Stimulated activated CD4-positive, alpha-beta T cell treated with anti-CD3 and anti-CD28 coated beads, Interleukin-15, amount 100 ng/mL, for 48 hours (primary cell): Measurements from ENCODE around the gene MUC22.
"Not testable (repeated sequence)": the region's sequence is repeated elsewhere in the genome, so short reads cannot be mapped to it uniquely, and the experiment has no call there.

Source experiments
- DNase-seq, 2 donors: peaks; one replicate each; pipeline ENCODE4 v3.0.0-alpha.2; 2020; ENCODE audit warnings: low read depth in 2 of 2

The MUC22 gene

GRCh38 chr6:30998785-30999184 lies 11.5 kb upstream of the MUC22 start:
- DNase-seq: no peak

- not testable (repeated sequence) for DNase-seq
These were observed 10.0 kb upstream of the MUC22 start for GRCh38 chr6:31000067-31000860.

- DNase-seq: no peak
These were observed 8.9 kb upstream of the MUC22 start for GRCh38 chr6:31001281-31001888.

- no peak for DNase-seq
These were observed 7.8 kb upstream of the MUC22 start for GRCh38 chr6:31002471-31002870.

GRCh38 chr6:31004794-31005193 lies 5.5 kb upstream of the MUC22 start:
- no peak for DNase-seq

- DNase-seq: no peak
These were observed 4.8 kb upstream of the MUC22 start for GRCh38 chr6:31005249-31006020.

GRCh38 chr6:31007694-31008093 lies 2.6 kb upstream of the MUC22 start:
- DNase-seq: no peak

GRCh38 chr6:31008165-31008564 lies 2.1 kb upstream of the MUC22 start:
- no peak for DNase-seq

GRCh38 chr6:31009731-31010130 lies 543 bp upstream of the MUC22 start:
- no peak for DNase-seq

GRCh38 chr6:31011153-31011552 lies 879 bp downstream of the MUC22 start:
- DNase-seq: no peak

GRCh38 chr6:31016659-31017299 lies 6.5 kb downstream of the MUC22 start:
- DNase-seq: no peak

GRCh38 chr6:31017436-31017835 lies 7.2 kb downstream of the MUC22 start:
- not testable (repeated sequence) for DNase-seq

- no peak for DNase-seq
These were observed 9.8 kb downstream of the MUC22 start for GRCh38 chr6:31020057-31020456.

GRCh38 chr6:31020631-31021255 lies 10.5 kb downstream of the MUC22 start:
- DNase-seq: not testable (repeated sequence)

GRCh38 chr6:31021705-31022531 lies 11.6 kb downstream of the MUC22 start:
- DNase-seq: not testable (repeated sequence)

GRCh38 chr6:31025595-31025994 lies 15.3 kb downstream of the MUC22 start:
- DNase-seq: no peak

- peak in 1 of 2 donors; percentile 2 for DNase-seq
These were observed 20.8 kb downstream of the MUC22 start for GRCh38 chr6:31031095-31031494.

- no peak for DNase-seq
These were observed 22.8 kb downstream of the MUC22 start for GRCh38 chr6:31033075-31033474.

GRCh38 chr6:31035862-31036497 lies 25.7 kb downstream of the MUC22 start:
- DNase-seq: no peak

GRCh38 chr6:31037169-31037568 lies 26.9 kb downstream of the MUC22 start:
- DNase-seq: no peak
